Body of pancreas (tissue), 4 donors: ENCODE measurements around the gene UBR1.

Experiments
- CTCF ChIP-seq, 7 experiments: fragments of 450-650 bp in 4 of 7; fragments of 200-600 bp in 3 of 7; sonication (generic) in 3 of 7; IDR thresholded peaks; one replicate each; pipeline ENCODE4 v1.5.1; 2016 to 2019; ENCODE audit warnings: antibody characterized with exemption in 7 of 7
- POLR2A ChIP-seq, 3 donors: fragments of 450-650 bp; IDR thresholded peaks; one replicate each; pipeline ENCODE4 v1.6.1; 2016; ENCODE audit warnings: antibody characterized with exemption in 3 of 3, mild to moderate bottlenecking in 2 of 3

GRCh38 chr15:42908538-42908937 lies 197.3 kb downstream of the UBR1 start:
- TF ChIP-seq CTCF (IDR thresholded peaks at IDR 0.05) (no peak), POLR2A (IDR thresholded peaks at IDR 0.05) (no peak)
